GM18873 (cell line): ENCODE results near the gene FTO.

Source experiments
- ATAC-seq: cut with Tn5 transposase; IDR thresholded peaks from one replicate; pipeline ENCODE4 v1.9.1; 2021; ENCODE audit warnings: mild to moderate bottlenecking, moderate library complexity, moderate number of reproducible peaks; ENCODE audit not compliant: unreplicated experiment, low FRiP score

Gene FTO

DNA sequence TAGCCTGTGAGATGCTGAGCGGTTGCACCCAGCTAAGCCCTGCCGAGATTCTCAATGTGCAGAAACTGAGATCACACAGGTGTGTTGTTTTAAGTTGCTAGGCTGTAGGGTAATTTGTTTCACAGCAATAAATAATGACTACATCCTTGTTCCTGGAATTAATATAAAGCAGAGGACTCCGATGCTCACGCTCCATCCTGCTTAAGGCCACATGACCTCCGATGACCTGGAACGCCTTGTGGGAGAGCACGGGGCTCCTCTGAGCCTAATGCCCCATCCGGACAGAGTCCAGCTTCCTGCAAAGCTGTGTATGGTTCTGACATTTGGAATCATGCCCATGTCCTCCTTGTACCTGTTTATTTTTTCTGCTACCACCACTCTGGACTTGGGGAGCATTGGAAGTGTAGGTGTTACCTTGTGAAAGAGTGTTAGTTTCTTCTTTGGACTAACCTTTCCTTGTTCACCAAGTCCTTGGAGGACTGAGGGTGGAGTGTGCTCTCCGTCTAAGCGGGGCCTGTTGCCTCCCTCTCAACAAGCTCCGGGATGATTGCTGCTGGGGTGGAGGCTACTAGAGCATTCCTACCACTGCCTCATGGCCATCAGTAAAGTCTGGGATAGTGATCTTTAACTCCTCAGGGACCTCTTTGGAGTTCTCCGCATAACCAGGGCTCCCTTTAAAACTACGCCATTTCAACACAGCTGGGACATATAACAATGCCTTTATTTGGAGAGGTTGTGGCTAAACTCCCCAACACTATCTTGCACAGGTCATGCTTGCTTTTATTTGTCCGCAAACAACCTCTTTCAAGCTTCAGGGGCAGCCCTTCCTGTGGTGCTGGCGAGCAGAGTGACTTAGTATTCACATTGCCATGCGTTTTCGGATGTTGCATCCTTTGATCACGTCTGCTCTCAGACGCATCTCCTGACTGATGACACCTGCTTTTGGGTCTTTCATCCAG is 457.3 kb downstream of the FTO start:
- ATAC-seq, result no peak

DNA sequence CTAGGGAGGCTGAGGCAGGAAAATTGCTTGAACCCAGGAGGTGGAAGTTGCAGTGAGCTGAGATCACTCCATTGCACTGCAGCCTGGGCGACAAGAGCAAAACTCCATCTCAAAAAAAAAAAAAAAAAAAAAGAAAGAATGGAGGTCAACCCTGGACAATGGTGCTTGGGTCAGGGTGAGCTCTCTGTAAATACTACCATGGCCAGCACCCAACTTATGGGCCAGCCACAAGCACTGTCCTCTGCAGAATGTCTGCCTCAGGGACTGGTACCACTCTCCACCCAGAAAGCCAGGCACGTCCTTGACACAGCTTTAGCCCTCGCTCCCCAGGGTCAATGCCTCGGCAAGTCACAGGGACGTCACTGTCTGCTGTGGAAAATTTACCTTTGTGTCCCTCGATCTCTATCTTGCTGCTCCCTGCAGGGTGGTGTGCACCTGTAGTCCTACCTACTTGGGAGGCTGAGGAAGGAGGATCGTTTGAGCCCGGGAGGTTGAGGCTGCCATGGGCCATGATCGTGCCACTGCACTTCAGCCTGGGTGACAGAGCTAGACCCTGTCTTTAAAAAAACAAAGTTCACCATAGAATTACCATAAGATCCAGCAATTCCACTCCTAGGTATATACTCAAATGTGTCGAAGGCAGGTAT is 459.4 kb downstream of the FTO start:
- ATAC-seq, result no peak

DNA sequence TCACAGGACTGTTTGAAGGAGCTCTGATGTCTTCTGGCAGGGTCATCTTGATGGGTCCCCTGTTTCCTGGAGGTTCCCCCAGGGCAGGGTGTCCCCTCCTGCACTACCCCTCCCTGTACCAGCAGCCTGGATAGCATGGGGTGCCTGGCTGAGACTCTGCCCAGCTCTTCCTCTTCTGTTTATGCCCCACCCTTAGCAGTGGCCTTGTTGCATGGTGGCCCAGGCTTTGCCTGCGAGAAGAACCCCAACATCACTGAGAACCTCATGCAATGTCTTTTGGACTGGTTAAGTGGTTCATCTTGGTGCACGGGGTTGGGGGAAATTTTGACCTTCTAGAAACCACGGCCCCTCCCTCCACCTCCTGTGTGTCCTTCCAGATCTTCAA is 460.8 kb downstream of the FTO start:
- ATAC-seq, result no peak

DNA sequence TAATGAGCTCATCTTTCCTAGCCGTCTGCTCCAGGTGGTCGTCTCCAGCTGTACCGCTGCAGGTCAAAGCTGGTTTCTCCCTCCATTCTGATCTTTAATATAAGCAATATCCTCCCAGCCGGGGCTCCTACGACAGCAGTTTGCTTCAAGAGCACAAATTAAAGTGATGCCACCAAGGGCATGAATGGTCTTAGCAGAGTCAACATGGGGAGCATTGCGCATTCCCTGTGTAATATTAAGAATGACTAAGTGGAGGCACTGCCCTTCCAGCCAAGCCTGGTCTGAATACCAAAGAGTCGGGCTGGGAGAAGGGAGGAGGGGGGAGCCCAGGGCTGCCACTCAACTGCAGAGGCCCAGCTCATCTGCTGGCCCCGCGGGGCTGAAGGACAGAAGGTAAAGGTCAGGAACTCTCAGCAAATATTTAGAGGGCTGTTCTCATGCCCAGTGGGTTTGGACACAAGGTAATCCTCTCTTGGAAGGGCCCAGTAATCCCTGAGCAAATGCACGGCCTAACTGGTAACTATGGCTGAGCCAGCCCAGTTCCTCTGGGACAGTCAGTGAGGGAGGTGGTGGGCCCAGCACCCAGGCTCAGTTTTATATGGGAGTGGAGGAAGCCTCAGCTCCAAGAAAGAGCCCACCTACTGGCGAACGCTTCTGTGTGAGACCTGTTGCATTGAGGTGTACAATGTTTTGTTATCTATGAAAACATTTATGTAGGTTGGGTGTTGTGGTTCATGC is 461.4 kb downstream of the FTO start:
- no peak for ATAC-seq

- no peak for ATAC-seq
Observed at GRCh38 chr16:54165912-54166865, 462.2 kb downstream of the FTO start.

GRCh38 chr16:54169112-54169511 is 465.2 kb downstream of the FTO start:
- ATAC-seq, result no peak

DNA sequence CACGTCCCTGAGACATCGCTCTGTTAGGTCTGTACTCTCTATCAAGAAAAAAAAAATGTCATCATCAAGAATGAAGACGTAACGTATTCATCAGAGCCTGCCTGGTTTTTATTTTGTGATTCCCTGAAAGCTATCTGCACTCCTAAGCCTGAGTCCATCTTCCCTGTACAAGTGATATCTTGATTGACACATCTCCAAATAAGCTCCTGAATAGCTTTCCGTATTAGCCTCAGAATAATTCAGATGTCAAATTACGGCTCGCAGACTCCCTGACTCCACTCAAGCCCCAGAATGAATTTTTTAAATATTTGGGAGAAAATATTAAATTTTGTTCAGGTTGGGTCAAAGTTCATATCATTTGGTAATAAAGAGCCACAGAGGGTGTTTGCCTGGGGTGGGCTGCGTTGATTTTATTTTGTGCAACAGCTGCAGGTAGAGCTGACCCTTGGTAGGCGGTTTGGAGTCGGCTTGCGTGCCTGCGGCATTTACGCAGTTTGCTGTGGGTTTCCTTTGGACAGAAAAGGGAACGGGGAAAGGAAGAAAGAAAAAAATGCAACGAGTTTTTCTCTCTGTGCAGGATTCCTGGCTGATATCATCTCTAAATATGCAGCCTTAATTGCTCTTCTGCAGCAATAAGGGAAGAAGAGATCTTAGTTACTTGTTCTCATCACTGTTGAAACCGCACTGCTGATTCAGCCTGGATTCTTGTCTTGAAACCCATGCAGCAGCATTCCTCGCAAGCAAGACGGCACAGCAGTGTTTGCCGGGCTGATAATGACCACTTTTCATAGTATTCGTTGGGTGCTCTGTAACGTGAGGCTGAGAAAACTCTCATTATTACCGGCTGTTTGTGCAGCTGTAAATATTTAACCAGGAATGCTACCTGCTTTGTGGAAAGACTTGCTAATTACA is 467.9 kb downstream of the FTO start:
- ATAC-seq, result no peak

- ATAC-seq, result no peak
Observed at GRCh38 chr16:54173490-54173889, 469.5 kb downstream of the FTO start.

DNA sequence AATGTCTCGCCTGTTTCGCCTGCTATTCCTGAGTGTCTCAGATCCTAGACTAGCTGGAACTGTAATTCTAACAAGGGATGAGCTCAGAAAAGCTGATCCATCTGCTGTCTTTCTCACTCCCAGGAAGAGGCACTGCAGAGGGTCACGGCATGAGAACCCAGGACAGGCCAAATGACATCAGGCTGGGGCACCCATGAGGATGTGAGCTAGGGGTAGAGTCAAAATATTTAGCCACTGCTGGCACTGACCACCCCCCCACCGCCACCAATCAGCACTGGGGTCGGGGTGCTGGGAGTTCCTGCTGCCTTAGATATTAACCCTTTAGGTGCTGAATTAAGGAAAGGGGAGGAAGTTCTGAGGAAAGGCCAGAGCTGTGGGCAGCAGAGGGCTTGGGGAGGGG is 470.2 kb downstream of the FTO start:
- ATAC-seq, result no peak

- ATAC-seq, result no peak
Observed at GRCh38 chr16:54174750-54175149, 470.8 kb downstream of the FTO start.

DNA sequence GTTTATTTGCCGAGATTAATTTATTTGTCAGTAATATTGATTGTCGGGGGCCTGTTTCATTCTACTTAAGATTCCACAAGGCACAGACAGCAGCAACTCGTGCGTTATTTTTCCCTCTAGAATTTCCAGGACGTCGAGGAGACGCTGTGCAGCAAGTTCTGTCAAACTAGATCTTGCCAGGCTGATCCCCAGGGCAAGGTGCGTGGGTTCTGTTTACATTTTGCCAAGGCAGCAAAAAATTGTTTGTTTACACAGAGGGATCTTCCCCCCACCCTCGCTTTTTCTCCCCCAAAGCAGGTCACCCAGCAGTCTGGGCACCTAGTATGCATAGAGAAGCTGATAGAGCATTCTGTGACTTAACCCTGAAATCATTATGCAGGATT is 471.2 kb downstream of the FTO start:
- ATAC-seq, result no peak

- ATAC-seq, result no peak
Observed at GRCh38 chr16:54175552-54176375, 471.8 kb downstream of the FTO start.

- no peak for ATAC-seq
Observed at GRCh38 chr16:54176376-54176901, 472.5 kb downstream of the FTO start.

- ATAC-seq, result no peak
Observed at GRCh38 chr16:54177052-54177861, 473.3 kb downstream of the FTO start.

GRCh38 chr16:54177862-54178477 is 474.0 kb downstream of the FTO start:
- no peak for ATAC-seq

DNA sequence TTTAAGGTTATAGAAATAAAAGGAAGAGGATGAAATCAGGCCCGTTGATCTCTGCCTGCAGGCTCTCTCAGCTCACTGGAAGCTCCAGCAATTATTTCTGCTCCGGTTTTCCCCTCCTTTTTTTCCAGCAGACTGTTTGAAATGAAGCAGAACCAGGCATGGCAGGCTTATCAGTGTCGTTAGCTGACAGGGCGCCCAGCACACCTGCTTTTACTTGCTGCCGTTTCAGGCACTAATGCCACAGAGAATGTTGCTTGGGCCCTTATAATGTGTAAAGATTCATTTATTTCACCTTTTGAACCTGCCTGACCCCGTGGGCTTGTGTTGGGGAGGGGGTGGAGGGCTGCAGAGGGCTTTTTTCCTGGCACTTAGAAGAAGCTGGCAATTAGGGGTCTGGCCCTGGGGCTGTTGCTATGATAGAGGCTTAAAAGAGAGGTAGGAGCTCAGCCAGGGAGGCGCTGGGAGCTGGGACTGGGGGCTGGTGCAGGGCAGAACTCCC is 474.6 kb downstream of the FTO start:
- ATAC-seq, result no peak
